22Rv1 (cell line): ENCODE measurements around the gene PLAAT3.
A peak's percentile ranks its signal among the peaks of the same experiment; 100 is the strongest.

Experiments used
- H3K27ac ChIP-seq: fragments of 450-650 bp; 2 replicates; pipeline ENCODE4 v1.5.1; 2017
- ZFX ChIP-seq: fragments of 450-650 bp; IDR thresholded peaks from 2 replicates; pipeline ENCODE4 v1.6.1; 2017; ENCODE audit warnings: antibody characterized with exemption, borderline replicate concordance
- TF ChIP-seq, protein P1 (sequence below): fragments of 450-650 bp; IDR thresholded peaks from 2 replicates; pipeline ENCODE4 v1.5.1; 2017; ENCODE audit warnings: mild to moderate bottlenecking

The PLAAT3 gene

DNA sequence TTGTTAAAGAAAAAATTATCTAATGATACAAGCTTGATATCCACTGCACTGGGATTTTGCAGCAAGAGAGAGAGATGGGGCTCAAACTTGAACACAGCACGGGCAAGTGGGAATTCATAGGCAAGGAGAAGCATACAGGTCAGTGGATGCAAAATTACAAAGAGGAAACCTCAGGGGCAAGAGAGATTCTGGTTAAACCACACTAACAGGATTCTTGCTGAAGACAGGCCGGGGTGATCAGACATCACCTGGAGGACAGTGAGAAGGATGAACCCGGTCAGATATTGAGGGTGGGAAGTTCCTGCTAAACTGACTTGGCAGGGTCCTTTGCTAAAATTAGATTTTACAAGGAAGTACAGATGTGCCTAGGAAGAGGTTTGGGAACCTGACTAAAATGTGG is 80.2 kb downstream of the PLAAT3 start:
- H3K27ac ChIP-seq: no peak overlapping the region
- TF ChIP-seq, protein P1, sequence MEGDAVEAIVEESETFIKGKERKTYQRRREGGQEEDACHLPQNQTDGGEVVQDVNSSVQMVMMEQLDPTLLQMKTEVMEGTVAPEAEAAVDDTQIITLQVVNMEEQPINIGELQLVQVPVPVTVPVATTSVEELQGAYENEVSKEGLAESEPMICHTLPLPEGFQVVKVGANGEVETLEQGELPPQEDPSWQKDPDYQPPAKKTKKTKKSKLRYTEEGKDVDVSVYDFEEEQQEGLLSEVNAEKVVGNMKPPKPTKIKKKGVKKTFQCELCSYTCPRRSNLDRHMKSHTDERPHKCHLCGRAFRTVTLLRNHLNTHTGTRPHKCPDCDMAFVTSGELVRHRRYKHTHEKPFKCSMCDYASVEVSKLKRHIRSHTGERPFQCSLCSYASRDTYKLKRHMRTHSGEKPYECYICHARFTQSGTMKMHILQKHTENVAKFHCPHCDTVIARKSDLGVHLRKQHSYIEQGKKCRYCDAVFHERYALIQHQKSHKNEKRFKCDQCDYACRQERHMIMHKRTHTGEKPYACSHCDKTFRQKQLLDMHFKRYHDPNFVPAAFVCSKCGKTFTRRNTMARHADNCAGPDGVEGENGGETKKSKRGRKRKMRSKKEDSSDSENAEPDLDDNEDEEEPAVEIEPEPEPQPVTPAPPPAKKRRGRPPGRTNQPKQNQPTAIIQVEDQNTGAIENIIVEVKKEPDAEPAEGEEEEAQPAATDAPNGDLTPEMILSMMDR: no peak
- no peak for TF ChIP-seq ZFX

DNA sequence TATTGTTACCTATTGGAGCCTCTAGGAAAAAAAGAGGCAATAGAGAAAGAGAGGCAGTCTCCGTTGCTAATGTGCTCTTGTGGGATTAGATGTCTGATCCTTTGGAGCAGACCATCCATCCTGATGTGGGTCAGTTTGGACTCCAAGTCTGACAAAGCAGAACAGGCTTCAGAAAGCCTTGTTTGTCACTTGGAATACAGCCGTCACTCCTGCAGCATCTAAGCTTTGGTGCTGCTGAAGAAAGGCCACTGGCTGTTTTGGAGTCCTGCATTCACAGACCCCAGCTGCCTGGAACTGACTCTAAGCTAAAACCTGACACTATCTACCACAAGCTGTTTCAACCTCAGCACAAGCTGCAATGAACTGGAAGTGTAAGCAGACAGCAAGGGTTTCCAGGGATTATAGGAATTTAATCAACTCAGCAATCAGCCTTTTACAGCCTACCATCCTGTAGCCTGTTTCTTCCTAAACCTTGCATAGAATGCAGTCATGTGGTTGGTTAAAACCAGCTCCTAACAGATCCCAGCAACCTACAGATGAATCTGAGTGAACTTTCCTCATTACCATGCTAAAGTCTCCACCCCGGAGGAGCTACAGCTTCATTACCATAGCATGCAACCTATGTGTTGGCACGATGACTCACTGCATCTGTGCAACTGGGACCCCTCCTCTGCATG is 81.3 kb downstream of the PLAAT3 start:
- TF ChIP-seq, protein P1: no peak
- TF ChIP-seq ZFX: no peak
- no peak overlapping the region for H3K27ac ChIP-seq

DNA sequence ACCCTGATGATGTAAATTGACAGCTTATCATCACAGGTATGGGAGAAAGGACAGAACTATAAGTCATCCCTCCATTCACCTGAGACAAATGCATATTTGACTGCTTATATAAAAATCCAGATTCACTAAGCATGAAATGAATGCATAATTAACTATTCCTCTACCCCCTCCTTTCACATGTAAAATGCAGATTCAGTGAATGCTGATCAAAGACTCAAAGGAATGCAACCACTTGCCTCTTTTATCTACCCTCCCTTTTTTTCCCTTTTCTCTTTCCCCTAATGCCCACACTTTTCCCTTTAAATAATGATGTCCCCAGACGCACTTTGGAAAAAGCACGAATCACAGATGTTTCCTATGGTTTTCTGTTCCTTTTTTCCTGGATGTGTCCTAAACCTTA is 82.1 kb downstream of the PLAAT3 start:
- H3K27ac ChIP-seq: no peak overlapping the region
- no peak for TF ChIP-seq ZFX

DNA sequence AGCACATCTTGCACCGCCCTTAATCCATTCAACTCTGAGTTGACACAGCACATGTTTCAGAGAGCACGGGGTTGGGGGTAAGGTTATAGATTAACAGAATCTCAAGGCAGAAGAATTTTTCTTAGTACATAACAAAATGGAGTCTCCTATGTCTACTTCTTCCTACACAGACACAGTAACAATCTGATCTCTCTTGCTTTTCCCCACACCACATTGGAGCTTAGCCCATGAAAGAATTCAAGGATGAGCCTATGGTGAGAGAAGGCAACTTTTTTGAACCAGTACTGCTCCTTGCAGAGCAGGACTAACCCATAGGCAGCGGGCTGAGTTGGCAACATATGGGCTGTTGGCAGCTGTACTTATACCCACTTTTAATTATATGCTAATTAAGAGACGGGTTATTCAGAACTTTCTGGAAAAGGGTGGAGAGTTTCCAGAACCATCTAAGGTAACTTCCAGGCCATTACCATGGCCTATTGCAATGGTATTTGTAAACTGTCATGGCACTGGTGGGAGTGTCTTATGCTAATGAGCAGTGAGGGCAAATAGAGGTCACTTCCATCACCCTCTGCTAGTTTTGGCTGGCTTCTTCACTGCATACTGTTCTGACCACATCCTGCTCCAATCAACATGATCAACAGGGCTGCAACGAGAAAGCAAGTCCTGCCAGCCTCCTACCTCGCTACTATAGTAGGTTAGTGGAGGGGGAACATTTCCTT is 83.0 kb downstream of the PLAAT3 start:
- peak overlapping the region; percentile 75 for H3K27ac ChIP-seq

DNA sequence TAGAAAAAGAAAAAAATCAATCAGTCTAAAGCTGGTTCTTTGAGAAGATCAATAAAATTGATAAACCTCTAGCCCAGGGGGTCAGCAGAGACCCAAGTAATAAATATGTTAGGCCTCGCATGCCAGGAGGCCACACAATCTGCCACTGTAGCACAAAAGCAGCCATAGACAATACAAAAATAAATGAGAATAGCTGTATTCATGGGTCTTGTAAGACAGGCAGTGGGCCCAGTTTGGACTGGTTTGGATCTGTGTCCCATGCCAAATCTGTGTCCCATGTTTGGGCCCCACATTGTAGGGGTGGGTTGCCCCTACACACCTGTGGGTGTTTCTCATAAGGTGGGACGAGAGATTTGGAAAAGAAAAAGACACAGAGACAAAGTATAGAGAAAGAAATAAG is 84.2 kb downstream of the PLAAT3 start:
- TF ChIP-seq, protein P1: no peak
- no peak for TF ChIP-seq ZFX
- H3K27ac ChIP-seq: peak overlapping the region; percentile 75

DNA sequence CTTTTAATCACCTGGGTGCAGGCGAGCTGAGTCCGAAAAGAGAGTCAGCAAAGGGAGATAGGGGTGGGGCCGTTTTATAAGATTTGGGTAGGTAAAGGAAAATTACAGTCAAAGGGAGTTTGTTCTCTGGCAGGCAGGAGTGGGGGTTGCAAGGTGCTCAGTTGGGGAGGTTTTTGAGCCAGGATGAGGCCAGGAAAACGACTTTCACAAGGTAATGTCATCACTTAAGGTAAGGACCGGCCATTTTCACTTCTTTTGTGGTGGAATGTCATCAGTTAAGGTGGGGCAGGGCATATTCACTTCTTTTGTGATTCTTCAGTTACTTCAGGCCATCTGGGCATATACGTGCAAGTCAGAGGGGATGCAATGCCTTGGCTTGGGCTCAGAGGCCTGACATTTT is 84.9 kb downstream of the PLAAT3 start:
- peak overlapping the region; percentile 75 for H3K27ac ChIP-seq

DNA sequence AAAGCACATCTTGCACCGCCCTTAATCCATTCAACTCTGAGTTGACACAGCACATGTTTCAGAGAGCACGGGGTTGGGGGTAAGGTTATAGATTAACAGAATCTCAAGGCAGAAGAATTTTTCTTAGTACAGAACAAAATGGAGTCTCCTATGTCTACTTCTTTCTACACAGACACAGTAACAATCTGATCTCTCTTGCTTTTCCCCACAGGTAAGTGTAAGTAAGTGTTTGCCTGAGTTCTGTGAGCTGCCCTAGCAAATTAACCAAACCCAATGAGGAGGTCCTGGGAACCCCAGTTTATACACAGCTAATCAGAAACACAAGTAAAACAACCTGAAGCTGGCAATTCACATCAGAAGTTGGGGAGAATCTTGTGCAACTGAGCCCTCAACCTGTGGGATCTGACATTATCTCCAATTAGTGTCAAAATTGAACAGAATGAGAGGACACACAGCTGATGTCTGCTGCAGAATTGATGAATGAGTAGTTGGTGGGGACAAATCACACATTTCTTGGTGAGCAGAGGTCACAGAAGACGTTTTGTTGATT is 85.4 kb downstream of the PLAAT3 start:
- H3K27ac ChIP-seq: peak overlapping the region; percentile 75

DNA sequence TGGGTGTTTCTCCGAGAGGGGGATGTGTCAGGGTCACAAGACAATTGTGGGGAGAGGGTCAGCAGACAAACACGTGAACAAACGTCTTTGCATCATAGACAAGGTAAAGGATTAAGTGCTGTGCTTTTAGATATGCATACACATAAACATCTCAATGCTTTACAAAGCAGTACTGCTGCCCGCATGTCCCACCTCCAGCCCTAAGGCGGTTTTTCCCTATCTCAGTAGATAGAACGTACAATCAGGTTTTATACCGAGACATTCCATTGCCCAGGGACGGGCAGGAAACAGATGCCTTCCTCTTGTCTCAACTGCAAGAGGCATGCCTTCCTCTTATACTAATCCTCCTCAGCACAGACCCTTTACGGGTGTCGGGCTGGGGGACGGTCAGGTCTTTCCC is 86.1 kb downstream of the PLAAT3 start:
- H3K27ac ChIP-seq: peak overlapping the region; percentile 75

DNA sequence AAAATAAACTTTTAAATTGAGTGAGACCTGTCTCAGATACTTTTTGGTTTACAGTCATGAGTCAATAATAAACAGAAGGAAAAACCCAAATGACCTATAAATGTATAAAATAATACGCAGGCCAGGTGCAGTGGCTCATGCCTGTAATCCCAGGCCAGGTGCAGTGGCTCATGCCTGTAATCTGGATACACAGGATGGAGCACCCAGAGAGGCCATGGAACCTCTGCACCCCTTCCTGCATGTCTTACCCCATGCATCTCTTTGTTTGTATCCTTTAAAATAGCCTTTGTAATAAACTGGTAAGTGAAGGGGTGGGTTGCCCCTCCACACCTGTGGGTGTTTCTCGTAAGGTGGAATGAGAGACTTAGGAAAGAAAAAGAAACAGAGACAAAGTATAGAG is 86.6 kb downstream of the PLAAT3 start:
- TF ChIP-seq ZFX: no peak
- TF ChIP-seq, protein P1: no peak
- peak overlapping the region; percentile 75 for H3K27ac ChIP-seq
